PC-3 (cell line): Measurements from ENCODE around the gene C20orf96.

Experiments
- CTCF ChIP-seq: fragments of 300-600 bp; sonication (generic); conservative IDR thresholded peaks from 2 replicates; pipeline ENCODE4 v1.5.1; 2017; ENCODE audit warnings: antibody characterized with exemption, low read depth, mild to moderate bottlenecking, low read length
- EZH2 ChIP-seq: fragments of 300-600 bp; sonication (generic); IDR thresholded peaks from one replicate; pipeline ENCODE4 v1.6.1; 2017; ENCODE audit warnings: antibody characterized with exemption, mild to moderate bottlenecking, low read length; ENCODE audit not compliant: unreplicated experiment
- EZH2phosphoT487 ChIP-seq: fragments of 300-600 bp; sonication (generic); IDR thresholded peaks from 2 replicates; pipeline ENCODE4 v1.6.1; 2018; ENCODE audit warnings: mild to moderate bottlenecking, antibody characterized with exemption, low read length, borderline replicate concordance

DNA sequence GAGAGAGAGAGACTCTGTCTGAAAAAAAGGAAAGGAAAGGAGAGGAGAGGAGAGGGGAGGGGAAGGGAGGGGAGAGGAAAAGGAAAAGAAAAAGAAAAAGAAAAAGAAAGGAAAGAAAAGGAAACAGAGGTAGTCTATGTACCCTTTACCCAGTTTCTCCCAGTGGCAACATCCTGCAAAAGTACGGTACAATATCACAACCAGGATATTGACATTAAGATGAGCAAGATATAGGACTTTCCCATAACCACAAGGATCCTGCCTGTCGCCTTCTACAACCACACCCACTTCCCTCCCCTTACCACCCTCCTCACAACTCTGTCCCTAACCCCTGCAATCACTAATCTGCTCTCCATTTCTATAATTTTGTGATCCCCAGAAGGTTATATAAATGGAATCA lies 4.0 kb downstream of the C20orf96 start:
- TF ChIP-seq CTCF (no peak), EZH2 (no peak), EZH2phosphoT487 (no peak)
